Stimulated activated CD8-positive, alpha-beta memory T cell treated with anti-CD3 and anti-CD28 coated beads, Interleukin-2, amount 100 ng/mL, for 48 hours (primary cell): ENCODE data around the gene ZNF148.
"Not testable (repeated sequence)": the region's sequence is repeated elsewhere in the genome, so short reads cannot be mapped to it uniquely, and the experiment has no call there.

ENCODE experiments used
- DNase-seq, 2 donors: peaks; one replicate each; pipeline ENCODE4 v3.0.0-alpha.2; 2020; ENCODE audit warnings: low read depth in 2 of 2

ZNF148 gene, protein sequence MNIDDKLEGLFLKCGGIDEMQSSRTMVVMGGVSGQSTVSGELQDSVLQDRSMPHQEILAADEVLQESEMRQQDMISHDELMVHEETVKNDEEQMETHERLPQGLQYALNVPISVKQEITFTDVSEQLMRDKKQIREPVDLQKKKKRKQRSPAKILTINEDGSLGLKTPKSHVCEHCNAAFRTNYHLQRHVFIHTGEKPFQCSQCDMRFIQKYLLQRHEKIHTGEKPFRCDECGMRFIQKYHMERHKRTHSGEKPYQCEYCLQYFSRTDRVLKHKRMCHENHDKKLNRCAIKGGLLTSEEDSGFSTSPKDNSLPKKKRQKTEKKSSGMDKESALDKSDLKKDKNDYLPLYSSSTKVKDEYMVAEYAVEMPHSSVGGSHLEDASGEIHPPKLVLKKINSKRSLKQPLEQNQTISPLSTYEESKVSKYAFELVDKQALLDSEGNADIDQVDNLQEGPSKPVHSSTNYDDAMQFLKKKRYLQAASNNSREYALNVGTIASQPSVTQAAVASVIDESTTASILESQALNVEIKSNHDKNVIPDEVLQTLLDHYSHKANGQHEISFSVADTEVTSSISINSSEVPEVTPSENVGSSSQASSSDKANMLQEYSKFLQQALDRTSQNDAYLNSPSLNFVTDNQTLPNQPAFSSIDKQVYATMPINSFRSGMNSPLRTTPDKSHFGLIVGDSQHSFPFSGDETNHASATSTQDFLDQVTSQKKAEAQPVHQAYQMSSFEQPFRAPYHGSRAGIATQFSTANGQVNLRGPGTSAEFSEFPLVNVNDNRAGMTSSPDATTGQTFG

DNA sequence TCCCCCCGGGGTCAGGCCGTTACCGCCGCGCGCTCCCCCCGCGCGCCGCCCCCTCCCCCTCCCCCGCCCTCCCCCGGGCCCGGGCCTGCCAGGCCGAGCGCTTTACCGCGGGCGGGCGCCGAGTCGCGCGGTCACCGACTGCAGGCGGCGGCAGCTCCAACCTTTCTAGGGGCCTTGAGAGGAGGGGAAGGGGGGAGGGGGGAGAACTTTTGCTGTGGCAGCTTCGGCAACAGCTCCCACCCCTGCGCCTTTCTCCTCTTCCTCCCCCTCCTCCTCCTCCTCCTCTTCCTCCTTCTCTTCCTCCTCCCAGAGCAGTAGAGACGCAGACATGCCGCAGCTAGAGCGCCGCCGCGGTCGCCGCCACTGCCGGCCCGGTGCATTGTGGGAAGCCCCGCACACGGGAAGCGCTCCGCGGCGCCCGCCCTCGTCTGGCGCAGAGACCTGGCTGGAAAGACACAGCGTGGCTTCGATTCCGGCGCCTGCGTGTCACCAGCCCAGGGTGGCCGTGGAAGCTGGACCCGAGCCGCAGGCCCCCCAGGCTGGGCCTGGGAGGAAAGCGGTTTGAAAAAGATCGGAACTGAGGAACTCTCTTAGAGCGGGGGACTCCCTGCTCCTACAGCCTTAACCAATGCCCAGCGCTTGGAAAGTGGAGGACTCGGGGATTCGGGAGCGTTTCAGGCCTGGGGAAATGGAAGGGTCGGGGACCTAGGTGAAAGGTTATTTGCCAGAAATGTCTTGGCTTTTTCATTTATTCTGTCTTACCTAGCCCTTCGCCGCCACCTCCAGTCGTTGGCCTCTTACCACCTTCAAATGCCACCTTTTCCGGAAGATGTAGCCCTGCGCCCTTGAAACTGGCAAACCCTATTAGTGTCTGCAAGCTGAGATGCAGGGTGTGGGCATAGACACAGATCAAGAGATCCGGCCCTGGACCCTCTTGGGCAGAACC lies at the start of gene ZNF148:
TSS of gene ZNF148 (minus strand) at position 330 of the 946 bp plus-strand sequence. CDS start 61,685 bp downstream, outside the sequence.
- DNase-seq, result peak; percentile 81 to 82

DNA sequence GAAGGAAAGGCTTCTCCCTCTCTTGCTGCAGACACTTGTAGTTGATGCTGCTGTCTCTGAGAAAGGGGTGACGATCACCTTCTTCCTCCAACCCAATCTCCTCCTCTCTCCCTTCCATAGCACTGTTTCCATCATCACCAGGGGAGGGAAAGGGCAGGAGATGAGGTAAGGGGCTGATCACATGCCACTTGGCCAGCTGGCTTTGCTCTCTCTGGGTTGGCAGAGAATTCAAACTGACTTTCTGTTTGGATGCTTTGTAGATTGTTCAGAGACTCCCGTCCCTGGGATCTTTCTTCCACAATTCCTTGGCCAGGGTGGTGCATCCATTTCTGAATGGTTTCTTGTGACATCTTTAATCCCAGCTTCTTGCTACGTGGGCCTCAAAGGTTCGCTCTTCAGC lies 43.2 kb upstream of the ZNF148 start:
- DNase-seq, result no peak

DNA sequence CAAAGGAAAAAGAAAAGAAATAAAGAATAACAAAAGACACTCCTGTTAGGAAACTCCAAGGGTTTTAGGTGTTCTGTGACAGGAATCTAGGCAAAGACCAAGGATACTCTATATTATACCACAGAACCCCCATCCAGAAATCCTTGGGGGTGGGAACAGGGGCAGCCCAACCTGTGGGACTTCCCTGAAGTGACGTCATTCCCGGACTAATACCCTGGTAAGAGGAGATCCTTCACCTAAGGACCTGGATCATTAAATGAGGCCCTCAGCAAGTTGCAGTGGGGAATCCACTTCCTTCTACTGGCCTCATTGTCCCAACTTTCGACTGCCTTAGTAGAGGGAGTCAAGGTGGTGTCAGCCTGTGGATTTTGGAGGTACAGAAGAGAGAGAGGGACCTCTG lies 41.1 kb upstream of the ZNF148 start:
- no peak for DNase-seq

DNA sequence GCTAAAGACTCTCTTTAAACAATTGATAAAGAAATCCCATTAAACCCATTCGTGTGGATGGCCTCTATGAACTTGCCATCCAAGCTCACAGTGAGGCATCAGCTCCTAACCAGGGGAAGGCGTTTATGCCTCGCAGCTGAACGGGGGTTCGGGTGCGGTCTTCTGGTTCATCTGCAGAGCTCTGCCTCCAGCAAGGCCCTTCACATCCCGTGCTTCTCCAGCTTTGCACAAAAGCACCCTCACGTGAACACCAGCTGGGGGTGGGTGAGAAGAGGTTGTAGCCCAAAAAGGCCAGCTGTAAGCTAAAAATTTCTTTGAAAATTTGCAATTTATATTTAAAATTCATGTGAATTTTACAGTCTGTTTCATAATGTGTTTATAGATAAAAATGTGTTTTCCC lies 39.5 kb upstream of the ZNF148 start:
- DNase-seq, result no peak

DNA sequence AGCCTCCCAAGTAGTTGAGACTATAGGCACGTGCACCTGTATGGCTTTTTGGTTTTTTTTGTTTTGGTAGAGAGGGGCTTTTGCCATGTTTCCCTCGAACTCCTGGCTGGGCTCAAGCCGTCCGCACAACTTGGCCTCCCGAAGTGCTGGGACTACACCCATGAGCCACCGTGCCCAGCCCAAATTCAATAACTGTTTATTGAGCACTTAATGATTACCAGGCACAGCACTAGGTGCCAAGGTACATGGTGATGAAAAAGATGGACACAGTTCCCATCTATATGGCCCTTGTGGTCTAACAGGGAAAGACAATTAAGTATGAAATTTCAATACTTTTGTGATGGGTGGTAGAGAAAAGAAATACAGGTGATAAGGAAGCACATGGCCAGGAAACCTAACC lies 35.8 kb upstream of the ZNF148 start:
- DNase-seq, result no peak

DNA sequence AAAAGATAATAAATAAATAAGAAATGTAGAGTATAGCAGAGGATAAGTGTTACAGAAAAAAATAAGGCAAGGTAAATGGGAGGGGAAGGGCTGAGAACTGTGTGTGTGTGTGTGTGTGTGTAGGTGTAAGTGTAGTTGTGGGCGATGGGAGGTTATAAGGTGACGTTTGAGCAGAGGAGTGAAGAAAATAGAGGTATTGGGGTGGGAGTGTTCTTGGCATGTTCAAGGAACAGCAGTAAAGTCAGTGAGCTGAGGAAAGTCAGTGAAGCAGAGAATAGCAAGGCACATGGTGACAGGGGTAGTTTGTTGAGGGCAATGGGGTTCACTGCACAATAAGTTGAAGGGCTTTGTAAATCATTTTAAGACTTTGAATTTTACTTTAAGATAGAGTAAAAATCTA lies 30.9 kb upstream of the ZNF148 start:
- no peak for DNase-seq

DNA sequence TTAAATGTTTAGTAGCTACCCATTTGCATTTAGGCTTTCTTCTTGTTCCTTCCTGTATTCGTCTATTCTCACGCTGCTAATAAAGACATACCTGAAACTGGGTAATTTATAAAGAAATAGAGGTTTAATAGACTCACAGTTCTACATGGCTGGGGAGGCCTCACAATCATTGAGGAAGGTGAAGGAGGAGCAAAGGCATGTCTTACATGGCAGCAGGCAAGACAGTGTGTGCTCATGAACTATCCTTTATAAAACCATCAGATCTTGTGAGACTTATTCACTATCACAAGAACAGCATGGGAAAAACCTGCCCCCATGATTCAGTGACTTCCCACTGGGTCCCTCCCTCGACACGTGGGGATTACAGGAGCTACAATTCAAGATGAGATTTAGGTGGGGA lies 30.4 kb upstream of the ZNF148 start:
- not testable (repeated sequence) for DNase-seq

DNA sequence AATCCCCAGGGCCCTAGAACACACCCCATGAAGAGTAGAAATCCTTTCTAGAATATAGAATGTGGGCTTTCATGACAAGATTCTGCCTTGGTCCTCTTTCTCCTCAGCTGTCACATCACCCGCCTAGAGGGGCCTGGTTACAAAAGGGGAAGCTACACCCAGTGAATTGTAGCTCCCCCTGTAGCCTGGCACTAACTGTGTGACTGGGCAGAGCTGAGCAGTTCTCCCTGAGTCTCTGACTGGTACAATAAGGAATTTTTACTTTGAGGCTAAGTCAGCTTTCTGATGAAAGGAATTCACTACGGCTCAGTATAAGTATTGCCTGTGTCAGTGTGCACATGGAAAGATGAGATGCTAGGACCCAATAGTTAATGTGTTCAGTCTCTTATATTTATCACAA lies 28.7 kb upstream of the ZNF148 start:
- no peak for DNase-seq

DNA sequence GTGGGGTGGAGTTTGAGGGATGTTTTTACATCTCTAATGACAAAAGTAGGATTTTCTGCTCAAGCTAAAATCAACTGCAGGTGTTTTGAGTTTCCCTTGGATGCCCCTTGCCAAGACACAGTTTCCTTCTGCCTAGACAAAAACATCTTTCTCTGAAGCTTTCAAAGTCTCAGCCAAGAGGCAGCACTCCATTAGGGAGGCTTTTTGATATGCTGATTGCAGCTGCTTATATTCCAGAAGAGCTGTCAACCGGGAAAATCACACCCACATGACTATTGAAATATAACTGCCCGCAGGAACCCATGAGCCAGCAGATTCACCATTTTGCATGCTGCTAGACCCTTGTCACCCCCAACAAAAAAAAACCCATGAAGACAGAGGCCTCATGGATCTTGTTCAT lies 27.5 kb upstream of the ZNF148 start:
- no peak for DNase-seq

DNA sequence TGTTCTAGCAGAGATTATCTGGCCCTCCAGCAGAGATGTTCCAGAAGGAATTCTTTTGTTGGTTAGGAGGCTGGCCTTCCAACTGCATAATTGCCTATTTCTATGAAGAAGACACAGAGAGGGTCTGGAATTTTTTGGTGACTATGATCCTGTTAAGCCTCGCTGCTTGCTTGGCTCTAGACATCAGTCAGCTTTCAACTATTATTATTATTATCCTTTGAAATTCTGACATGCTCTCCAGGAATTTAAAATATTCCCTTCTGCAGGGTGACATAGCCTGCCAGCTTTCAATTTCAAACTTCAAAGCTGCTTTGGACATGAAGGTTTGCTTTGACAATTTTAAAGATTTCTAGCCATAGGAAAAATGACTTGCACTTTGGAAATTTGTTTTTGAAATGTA lies 26.3 kb upstream of the ZNF148 start:
- no peak for DNase-seq

DNA sequence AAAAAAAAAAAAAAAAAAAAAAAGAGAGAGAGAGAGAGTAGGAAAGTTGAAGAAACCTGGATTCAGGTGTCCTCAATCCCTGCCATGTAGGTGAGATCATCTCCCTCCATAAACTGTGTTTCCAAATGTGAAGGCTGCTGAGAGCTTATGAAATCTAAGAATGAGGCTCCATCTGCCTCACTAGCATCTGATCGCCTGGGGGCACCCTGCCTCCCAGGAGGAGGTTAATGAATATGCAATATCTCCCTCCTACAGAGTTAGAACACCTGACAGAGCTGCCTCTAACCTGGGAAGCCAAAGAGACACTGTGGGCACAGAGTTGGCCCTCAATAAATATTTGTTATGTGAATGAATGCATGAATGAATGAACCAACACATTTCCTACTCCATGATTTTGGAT lies 23.8 kb upstream of the ZNF148 start:
- DNase-seq, result no peak

DNA sequence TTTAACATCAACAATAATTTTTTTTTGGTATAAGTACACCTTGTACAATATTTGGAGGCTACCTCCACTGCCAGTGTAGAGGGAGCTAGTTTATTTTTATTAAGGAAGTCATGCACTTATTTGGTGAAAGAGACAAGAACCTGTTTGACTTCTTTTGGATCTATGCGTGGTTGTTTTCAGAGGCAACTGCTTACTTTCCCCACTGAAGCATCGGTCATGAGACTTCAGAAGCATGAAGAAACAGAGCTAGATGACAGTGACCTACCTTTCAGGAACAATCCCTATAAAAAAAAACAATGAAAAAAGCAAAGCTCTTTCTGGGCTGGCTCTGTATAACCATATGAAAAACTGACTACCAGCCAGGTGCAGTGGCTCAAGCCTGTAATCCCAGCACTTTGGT lies 20.0 kb upstream of the ZNF148 start:
- no peak for DNase-seq

DNA sequence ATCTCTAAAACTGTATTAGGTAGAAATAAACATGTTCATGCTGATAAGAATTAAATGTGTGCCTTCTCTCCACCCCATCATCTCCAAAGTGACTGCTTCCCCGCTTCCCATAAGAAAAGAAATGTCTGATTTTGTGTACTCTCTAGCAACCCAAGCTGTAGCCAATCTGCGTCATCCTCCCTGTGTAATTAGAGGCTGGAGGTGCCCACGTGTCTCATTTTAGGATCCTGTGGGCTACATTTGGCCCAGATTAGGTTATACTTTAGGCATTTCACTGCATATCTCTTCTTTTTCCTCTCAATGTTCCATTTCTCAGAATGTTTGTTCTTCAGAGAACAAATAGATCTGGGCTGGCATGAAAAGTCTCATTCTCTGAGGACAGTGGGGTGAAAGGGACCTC lies 19.3 kb upstream of the ZNF148 start:
- DNase-seq, result no peak

DNA sequence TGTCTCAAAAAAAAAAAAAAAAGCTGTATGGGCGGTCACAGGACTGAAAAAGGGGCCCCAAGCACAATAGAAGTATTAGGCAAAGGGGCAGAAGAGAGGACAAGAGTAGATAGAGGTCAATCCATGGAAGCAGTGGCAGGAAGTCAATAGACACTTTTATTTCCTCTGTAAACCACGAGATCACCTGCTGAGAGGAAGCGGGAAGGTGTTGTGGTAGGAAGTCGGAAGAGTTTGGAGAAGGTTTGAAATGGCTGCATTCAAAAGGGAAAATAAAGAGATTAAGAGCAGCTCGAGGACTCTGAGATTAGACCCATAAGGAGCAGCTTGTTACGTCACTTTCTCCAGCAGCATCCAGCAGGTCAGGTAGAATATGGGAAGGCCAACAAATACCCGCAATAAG lies 14.2 kb upstream of the ZNF148 start:
- no peak for DNase-seq

DNA sequence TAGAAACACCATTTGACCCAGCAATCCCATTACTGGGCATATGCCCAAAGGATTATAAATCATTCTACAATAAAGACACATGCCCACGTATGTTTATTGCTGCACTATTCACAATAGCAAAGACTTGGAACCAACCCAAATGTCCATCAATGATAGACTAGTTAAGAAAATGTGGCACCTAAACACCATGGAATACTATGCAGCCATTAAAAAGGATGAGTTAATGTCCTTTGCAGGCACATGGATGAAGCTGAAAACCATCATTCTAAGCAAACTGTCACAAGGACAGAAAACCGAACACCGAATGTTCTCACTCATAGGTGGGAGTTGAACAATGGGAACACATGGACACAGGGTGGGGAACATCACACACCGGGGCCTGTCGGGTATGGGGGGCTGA lies 13.2 kb upstream of the ZNF148 start:
- not testable (repeated sequence) for DNase-seq

DNA sequence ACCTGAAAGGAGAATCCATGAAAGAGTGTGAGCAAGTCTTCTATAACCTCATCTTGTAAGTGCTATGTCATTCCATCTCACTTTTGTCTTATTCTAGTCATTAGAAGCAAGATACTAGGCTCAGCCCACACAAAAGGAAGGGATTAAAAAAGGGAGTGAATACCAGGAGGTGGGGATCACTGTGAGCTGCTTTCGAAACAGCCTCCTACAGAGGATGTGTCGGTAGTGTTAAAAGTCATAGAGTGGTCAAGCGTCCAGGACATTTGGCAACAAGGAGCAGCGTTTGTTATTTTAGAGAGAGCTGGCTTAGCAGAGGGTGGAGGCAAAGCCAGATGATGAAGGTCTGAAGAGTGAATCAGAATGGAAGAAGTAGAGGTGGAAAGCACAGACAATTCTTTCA lies 11.7 kb upstream of the ZNF148 start:
- no peak for DNase-seq

DNA sequence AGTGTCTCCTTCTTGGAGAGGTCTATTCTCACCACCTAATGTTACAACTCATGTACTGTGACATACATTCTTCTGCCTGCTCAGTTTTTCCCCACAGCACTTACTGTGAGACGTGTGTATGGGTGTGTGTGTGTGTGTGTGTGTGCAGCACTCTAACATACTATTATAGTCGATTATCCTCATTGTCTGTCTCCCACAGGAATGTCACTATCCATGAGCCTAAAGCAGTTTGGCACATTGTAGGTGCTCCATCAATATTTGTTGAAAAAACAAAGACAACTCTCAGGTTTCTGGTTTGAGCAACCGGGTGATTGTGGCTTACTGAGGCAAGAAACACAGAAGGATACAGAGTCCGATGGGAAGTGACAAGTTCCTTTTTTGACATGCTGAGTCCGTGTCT lies 8.6 kb upstream of the ZNF148 start:
- DNase-seq, result no peak

DNA sequence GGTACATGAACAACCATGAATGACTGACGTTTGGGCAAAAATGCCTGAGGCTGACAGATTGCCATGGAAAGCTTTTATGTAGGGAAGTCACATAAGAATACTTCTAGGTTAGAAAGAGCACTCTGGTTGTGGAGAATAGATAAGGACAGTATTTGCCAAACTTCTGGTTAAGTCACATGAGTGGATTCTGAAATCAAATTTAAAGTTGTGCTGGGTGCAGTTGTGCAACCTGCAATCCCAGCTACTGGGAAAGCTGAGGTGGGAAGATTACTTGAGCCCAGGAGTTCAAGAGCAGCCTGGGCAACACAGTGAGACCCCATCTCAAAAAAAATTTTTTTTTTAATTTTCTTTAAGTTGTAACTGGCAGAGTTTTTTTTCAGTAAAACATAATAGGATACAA lies 7.2 kb upstream of the ZNF148 start:
- DNase-seq, result no peak

DNA sequence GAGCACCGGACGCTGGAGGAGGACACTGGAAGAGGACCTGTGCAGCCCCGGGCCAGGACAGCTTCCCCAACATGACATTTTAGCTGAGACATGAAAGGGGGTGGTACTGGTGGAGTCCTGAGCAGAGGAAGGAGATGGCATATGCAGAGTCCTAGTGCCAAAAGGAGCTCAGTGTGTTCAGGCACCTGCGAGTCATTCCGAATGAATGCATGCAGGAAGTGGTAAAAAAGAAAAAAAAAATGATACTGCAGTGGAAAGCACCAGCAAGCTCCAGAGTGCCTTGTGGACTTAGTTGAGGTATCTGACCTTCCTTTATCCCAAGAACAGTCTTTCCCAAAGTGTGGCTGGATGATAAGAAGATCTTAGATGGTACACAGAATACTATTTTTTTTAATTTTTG lies 6.6 kb upstream of the ZNF148 start:
- DNase-seq, result no peak

DNA sequence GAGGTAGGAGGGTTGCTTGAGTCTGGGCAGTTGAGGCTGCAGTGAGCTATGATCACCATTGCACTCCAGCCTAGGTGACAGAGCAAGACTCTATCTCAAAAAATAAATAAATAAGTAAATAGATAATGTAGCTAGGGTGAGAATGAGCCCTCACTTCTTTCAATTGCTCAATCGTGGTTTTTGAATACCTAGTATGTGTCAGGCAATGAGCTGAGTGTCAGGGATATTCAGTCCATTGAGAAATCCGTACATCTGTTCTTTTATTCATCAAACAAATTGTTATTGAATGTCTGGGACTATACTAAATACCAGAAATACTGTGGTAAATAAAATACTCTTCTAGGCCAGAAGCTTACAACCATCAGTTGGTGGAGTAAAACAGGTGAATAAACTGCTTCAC lies 6.2 kb upstream of the ZNF148 start:
- DNase-seq, result no peak

DNA sequence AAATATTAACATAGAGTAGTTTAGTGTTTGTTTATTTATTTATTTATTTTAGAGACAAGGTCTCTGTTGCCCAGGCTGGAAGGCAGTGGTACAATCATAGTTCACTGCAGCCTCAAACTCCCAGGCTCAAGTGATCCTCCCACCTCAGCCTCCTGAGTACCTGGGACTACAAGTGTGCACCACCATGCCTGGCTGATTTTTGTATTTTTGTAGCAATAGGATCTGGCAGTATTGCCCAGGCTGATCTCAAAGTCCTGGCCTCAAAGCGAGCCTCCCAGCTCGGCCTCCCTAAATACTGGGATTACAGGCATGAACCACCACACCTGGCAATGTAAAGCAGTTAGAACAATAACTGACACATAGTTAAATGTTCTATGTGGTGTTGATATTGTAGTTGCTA lies 4.4 kb upstream of the ZNF148 start:
- DNase-seq, result no peak

DNA sequence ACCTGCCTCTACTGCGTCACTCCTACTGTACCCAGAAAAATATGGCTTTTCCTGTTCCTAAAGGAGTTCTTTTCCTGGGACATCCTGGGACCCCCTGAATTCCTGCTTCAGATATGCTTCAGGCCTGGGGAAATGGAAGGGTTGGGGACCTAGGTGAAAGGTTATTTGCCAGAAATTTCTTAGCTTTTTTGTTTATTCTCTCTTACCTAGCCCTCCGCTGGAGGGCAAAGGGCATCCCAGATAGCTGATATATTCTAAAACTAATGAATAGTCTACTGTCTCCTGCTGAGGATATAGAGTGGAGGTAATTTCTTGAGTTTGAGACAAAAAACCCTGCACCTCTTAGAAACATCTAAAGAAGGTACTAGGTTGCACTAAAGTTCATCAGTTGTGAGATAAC lies 3.6 kb upstream of the ZNF148 start:
- DNase-seq, result no peak
